Kidney (tissue), 14 donors: ENCODE measurements around the gene DCAKD. TPM values are rescaled to one million over a fixed set of nuclear protein-coding genes. Genes with fewer than 3 reads are reported as not detected.

Experiments
- DNase-seq, 5 donors: peaks; one replicate each; pipeline ENCODE4 v3.0.0-alpha.2; 2013 to 2020
- FAIRE-seq: peaks from 2 replicates; lab custom pipeline; 2012; peaks lifted over from hg19 to GRCh38; lab: Jason Lieb, UNC
- H3K27ac ChIP-seq, 2 donors: one replicate each; pipeline ENCODE4 v1.7.0; 2013; ENCODE audit warnings: low read depth in 2 of 2, low read length in 2 of 2, inconsistent platforms in 1 of 2
- H3K27me3 ChIP-seq: one replicate; pipeline ENCODE4 v1.7.1; 2013; ENCODE audit warnings: low read length, inconsistent platforms; ENCODE audit not compliant: control insufficient read depth, insufficient read depth
- H3K36me3 ChIP-seq, 3 donors: one replicate each; pipeline versions ENCODE4 v1.7.0 to v1.7.1; 2013; ENCODE audit warnings: low read length in 3 of 3, control low read depth in 1 of 3, inconsistent platforms in 1 of 3; ENCODE audit not compliant: insufficient read depth in 3 of 3, control insufficient read depth in 2 of 3
- H3K4me1 ChIP-seq, 3 donors: one replicate each; pipeline versions ENCODE4 v1.7.0 to v1.7.1; 2013; ENCODE audit warnings: low read length in 3 of 3, inconsistent platforms in 1 of 3, low read depth in 1 of 3; ENCODE audit not compliant: control insufficient read depth in 2 of 3, insufficient read depth in 2 of 3
- H3K4me3 ChIP-seq, 3 donors: one replicate each; pipeline versions ENCODE4 v1.7.0 to v1.8.1; 2013; ENCODE audit warnings: low read length in 3 of 3, control low read depth in 1 of 3, inconsistent platforms in 1 of 3
- H3K9ac ChIP-seq, 3 donors: one replicate each; pipeline versions ENCODE4 v1.7.0 to v1.7.1; 2013; ENCODE audit warnings: low read length in 3 of 3, control low read depth in 1 of 3, inconsistent platforms in 1 of 3
- H3K9me3 ChIP-seq, 3 donors: one replicate each; pipeline versions ENCODE4 v1.7.0 to v1.7.1; 2013; ENCODE audit warnings: low read length in 3 of 3, control low read depth in 1 of 3, inconsistent platforms in 1 of 3; ENCODE audit not compliant: control insufficient read depth in 2 of 3, insufficient read depth in 1 of 3
- intact Hi-C: fragments of 100-400 bp; cut with DNase I; formaldehyde crosslinking; loops from one replicate; pipeline ENCODE4 v1.11.1; 2022
- polyA plus RNA-seq: library from polyadenylated mRNA; stranded (reverse); fragments of 350-450 nt; fragmentation: Illumina TruSeq; extraction: RNeasy Lipid Tissue Mini Kit (QIAGEN cat#74804); gene quantifications from one replicate; pipeline ENCODE4 v1.2.3, GENCODE V29; 2014; ENCODE audit warnings: low read depth, low replicate concordance; ENCODE audit not compliant: insufficient read depth
- total RNA-seq: library from RNA; stranded (reverse); fragmentation: NEBNext Ultra II Directional; extraction: Animal tissue kit (Norgen Biotek cat#: 25700); gene quantifications from one replicate; pipeline ENCODE4 v1.2.1, GENCODE V29; 2021
- TF ChIP-seq, protein P1 (sequence below): IDR thresholded peaks from 3 replicates; pipeline ENCODE4 v1.5.1; 2012; ENCODE audit warnings: mild to moderate bottlenecking, moderate library complexity, borderline replicate concordance; ENCODE audit not compliant: insufficient read depth; ENCODE audit errors: extremely low read depth
- donor health status: control.
- donor health status: control.
- donor health status: control.
- donor health status: control.
- donor health status: control.
- donor health status: DM: yes; HTN: yes; CAD: no.
- donor health status: Normal renal cell carcinoma (clear cell type).

The DCAKD gene
- total and polyA plus RNA-seq, 2 donors from 2014 or later, result 27.5 to 34.9 TPM

DNA sequence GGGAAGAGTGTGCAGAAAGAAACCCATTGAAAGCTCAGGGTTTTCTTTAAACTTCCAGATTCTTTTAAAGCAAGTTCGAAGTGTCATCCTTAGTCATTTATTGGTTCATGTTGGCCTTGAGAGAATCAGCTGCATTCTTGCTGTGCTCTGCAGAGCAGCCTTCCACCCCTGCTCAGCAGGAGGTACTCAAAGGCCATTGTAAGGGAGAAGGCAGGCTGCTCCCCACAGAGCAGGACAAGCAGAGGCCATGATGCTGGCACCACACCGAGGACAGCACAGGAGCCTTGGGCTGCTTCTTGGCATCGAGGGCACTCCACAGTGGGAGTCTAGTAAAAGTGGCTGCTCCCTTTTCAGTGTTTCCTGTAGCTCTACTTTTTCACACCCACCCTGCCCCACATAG lies 39.3 kb upstream of the DCAKD start:
- intact Hi-C loops, result no loop called here
- Histone ChIP-seq H3K27ac (no peak overlapping the region), H3K36me3 (peaks cover 12 to 61% (median 26%) of the 10 kb centered on the region in 3 donors), H3K27me3 (no peaks in the 10 kb centered on the region), H3K9me3 (no peaks in the 10 kb centered on the region), H3K4me1 (peaks cover 0 to 35% (median 10%) of the 10 kb centered on the region in 3 donors), H3K4me3 (no peak overlapping the region), H3K9ac (no peak overlapping the region)
- DNase-seq, result no peak
- TF ChIP-seq, protein P1, sequence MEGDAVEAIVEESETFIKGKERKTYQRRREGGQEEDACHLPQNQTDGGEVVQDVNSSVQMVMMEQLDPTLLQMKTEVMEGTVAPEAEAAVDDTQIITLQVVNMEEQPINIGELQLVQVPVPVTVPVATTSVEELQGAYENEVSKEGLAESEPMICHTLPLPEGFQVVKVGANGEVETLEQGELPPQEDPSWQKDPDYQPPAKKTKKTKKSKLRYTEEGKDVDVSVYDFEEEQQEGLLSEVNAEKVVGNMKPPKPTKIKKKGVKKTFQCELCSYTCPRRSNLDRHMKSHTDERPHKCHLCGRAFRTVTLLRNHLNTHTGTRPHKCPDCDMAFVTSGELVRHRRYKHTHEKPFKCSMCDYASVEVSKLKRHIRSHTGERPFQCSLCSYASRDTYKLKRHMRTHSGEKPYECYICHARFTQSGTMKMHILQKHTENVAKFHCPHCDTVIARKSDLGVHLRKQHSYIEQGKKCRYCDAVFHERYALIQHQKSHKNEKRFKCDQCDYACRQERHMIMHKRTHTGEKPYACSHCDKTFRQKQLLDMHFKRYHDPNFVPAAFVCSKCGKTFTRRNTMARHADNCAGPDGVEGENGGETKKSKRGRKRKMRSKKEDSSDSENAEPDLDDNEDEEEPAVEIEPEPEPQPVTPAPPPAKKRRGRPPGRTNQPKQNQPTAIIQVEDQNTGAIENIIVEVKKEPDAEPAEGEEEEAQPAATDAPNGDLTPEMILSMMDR, result no peak
- no peak for FAIRE-seq

DNA sequence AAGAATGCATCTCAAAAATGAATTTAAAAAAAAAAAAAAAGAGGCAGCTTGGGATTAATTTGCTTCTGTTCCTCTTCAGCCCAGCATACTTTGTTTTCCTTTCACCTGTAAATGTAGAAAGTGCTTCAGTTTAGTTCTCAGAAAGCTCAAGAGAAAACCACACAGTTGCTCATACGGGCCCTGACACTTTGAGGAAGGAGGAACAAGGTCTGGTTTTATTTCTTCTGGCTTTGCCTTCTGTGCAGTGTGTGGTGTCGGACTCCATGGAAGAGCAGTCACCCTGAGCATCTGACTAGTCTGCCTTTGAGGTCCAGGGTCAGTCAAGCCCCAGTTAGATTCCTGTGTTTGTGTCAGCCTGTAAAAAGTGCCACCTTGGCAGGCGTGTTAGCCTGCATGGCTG lies 37.3 kb upstream of the DCAKD start:
- intact Hi-C loops, result no loop called here
- Histone ChIP-seq H3K36me3 (peaks cover 11 to 65% (median 21%) of the 10 kb centered on the region in 3 donors), H3K9me3 (no peaks in the 10 kb centered on the region), H3K4me1 (peaks cover 0 to 34% (median 10%) of the 10 kb centered on the region in 3 donors), H3K27ac (no peak overlapping the region), H3K9ac (no peak overlapping the region), H3K27me3 (no peaks in the 10 kb centered on the region), H3K4me3 (no peak overlapping the region)
- TF ChIP-seq, protein P1, result no peak
- FAIRE-seq (no peak), DNase-seq (no peak)

DNA sequence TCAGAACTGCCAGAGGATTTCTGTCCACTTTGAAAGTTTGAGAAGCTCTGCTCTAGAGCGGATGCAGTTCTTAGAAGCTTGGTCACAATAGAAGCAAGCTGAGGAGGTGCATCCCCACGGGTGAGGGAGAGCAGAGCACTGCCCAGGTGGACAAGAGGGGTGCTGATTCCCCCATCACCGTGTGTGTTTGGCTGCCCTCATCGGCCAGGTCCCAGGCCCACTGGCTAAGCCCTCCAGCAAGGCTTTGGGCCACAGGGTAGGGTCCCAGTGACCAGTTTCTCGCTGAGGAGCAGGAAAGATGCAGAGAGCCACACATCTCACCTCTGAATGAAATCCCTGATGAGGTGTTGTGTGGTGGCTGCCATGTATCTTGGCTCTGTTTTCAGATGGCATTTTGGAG lies 36.5 kb upstream of the DCAKD start:
- Histone ChIP-seq H3K27me3 (no peaks in the 10 kb centered on the region), H3K4me3 (no peak overlapping the region), H3K9ac (peak overlapping the region in 1 of 3 donors; percentile 40), H3K36me3 (peaks cover 10 to 57% (median 20%) of the 10 kb centered on the region in 3 donors), H3K4me1 (peaks cover 0 to 27% (median 6%) of the 10 kb centered on the region in 3 donors), H3K27ac (peak overlapping the region; percentile 54 to 76), H3K9me3 (no peaks in the 10 kb centered on the region)
- no peak for DNase-seq
- TF ChIP-seq, protein P1, result no peak
- intact Hi-C loops, result no loop called here
- no peak for FAIRE-seq

DNA sequence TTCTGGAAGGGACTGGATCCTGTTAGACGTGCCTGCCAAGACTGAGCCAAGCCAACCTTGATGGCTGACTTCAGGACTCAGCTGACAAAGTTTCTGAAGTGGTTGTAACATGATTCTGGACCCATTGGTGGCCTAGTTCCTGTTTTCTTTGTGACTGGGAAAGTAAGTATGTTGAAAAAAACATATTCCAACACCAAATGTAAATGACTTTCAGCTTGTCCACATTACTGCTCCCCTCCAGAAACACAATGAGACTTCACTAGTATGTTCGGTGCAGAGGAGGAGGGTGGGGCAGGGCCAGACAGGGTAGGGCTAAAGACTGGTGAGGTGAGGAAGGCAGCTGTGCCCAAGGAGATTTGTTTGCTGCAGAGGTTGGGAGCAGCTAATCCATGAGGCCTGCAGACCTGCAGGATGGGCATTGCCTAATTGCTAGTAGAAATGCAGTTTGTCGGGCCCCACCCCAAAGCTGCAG lies 36.1 kb upstream of the DCAKD start:
- FAIRE-seq (no peak), DNase-seq (no peak)
- peaks cover 10 to 55% (median 20%) of the 10 kb centered on the region in 3 donors for H3K36me3 ChIP-seq
- no peak overlapping the region for H3K4me3 ChIP-seq
- no peaks in the 10 kb centered on the region for H3K27me3 ChIP-seq
- H3K9ac ChIP-seq, result no peak overlapping the region
- TF ChIP-seq, protein P1, result no peak
- H3K4me1 ChIP-seq, result peaks cover 0 to 22% (median 5%) of the 10 kb centered on the region in 3 donors
- H3K27ac ChIP-seq, result peak overlapping the region; percentile 26 to 76
- intact Hi-C loops, result no loop called here
- H3K9me3 ChIP-seq, result no peaks in the 10 kb centered on the region
